Stimulated activated CD8-positive, alpha-beta memory T cell treated with anti-CD3 and anti-CD28 coated beads, Interleukin-2, amount 100 ng/mL, for 1 hour (primary cell): Measurements from ENCODE around the gene KLHL30.
"Not testable (repeated sequence)": the region's sequence is repeated elsewhere in the genome, so short reads cannot be mapped to it uniquely, and the experiment has no call there.

Experiments used
- DNase-seq, 2 donors: peaks; one replicate each; pipeline ENCODE4 v3.0.0-alpha.2; 2020; ENCODE audit warnings: low read depth in 2 of 2

Gene KLHL30

GRCh38 chr2:238163481-238164198, 25.2 kb downstream of the KLHL30 start:
- no peak for DNase-seq

- no peak for DNase-seq
Observed at GRCh38 chr2:238164906-238165287, 26.4 kb downstream of the KLHL30 start.

- no peak for DNase-seq
Observed at GRCh38 chr2:238165288-238165921, 26.9 kb downstream of the KLHL30 start.

GRCh38 chr2:238166391-238167343, 28.2 kb downstream of the KLHL30 start:
- DNase-seq: no peak

- no peak for DNase-seq
Observed at GRCh38 chr2:238167344-238167715, 28.9 kb downstream of the KLHL30 start.

GRCh38 chr2:238167761-238168160, 29.3 kb downstream of the KLHL30 start:
- no peak for DNase-seq

- DNase-seq: no peak
Observed at GRCh38 chr2:238168196-238169047, 30.0 kb downstream of the KLHL30 start.

GRCh38 chr2:238169048-238169707, 30.7 kb downstream of the KLHL30 start:
- no peak for DNase-seq

GRCh38 chr2:238169708-238170251, 31.3 kb downstream of the KLHL30 start:
- no peak for DNase-seq

- no peak for DNase-seq
Observed at GRCh38 chr2:238170386-238171071, 32.1 kb downstream of the KLHL30 start.

- not testable (repeated sequence) for DNase-seq
Observed at GRCh38 chr2:238171072-238171431, 32.6 kb downstream of the KLHL30 start.

GRCh38 chr2:238171575-238172187, 33.2 kb downstream of the KLHL30 start:
- no peak for DNase-seq

GRCh38 chr2:238172439-238172838, 34.0 kb downstream of the KLHL30 start:
- no peak for DNase-seq

- no peak for DNase-seq
Observed at GRCh38 chr2:238173692-238174091, 35.2 kb downstream of the KLHL30 start.

- DNase-seq: no peak
Observed at GRCh38 chr2:238174291-238174690, 35.8 kb downstream of the KLHL30 start.

GRCh38 chr2:238174701-238175100, 36.2 kb downstream of the KLHL30 start:
- no peak for DNase-seq

GRCh38 chr2:238176613-238177012, 38.1 kb downstream of the KLHL30 start:
- DNase-seq: no peak

GRCh38 chr2:238180554-238180953, 42.1 kb downstream of the KLHL30 start:
- no peak for DNase-seq

- no peak for DNase-seq
Observed at GRCh38 chr2:238182362-238182761, 43.9 kb downstream of the KLHL30 start.

GRCh38 chr2:238183821-238184220, 45.4 kb downstream of the KLHL30 start:
- no peak for DNase-seq
